HEK293 (cell line): ENCODE measurements around the gene ECE1.

Experiments used
- CTCF ChIP-seq: fragments of 450-650 bp; formaldehyde crosslinking; IDR thresholded peaks from 2 replicates; pipeline ENCODE4 v1.5.1; 2016; ENCODE audit warnings: missing biosample characterization, missing genetic modification characterization
- REST ChIP-seq: fragments of 450-650 bp; formaldehyde crosslinking; IDR thresholded peaks from 2 replicates; pipeline ENCODE4 v1.5.1; 2016; ENCODE audit warnings: missing biosample characterization, missing genetic modification characterization
- SP2 ChIP-seq: fragments of 450-650 bp; formaldehyde crosslinking; IDR thresholded peaks from 2 replicates; pipeline ENCODE4 v1.5.1; 2016; ENCODE audit warnings: missing biosample characterization, missing genetic modification characterization
- TRIM28 ChIP-seq: IDR thresholded peaks from 2 replicates; pipeline ENCODE4 v1.6.1; 2011; ENCODE audit warnings: low read length, control low read depth, borderline replicate concordance
- YY1 ChIP-seq: fragments of 450-650 bp; formaldehyde crosslinking; IDR thresholded peaks from 2 replicates; pipeline ENCODE4 v1.5.1; 2018; ENCODE audit warnings: missing biosample characterization, missing genetic modification characterization
- ZFP41 ChIP-seq: fragments of 450-650 bp; formaldehyde crosslinking; IDR thresholded peaks from 2 replicates; pipeline ENCODE4 v1.5.1; 2016; ENCODE audit warnings: missing biosample characterization, missing genetic modification characterization, borderline replicate concordance
- ZNF24 ChIP-seq: fragments of 450-650 bp; formaldehyde crosslinking; IDR thresholded peaks from 2 replicates; pipeline ENCODE4 v1.5.1; 2016; ENCODE audit warnings: missing biosample characterization, missing genetic modification characterization
- ZNF416 ChIP-seq: fragments of 450-650 bp; formaldehyde crosslinking; IDR thresholded peaks from 2 replicates; pipeline ENCODE4 v1.5.1; 2016; ENCODE audit warnings: missing biosample characterization, missing genetic modification characterization

- no peak for TF ChIP-seq CTCF (tag by site-specific recombination)
- TF ChIP-seq TRIM28, result peak; percentile 77; the same call in 1 of the 2 replicates
- no peak for TF ChIP-seq ZNF416 (tag by site-specific recombination)
- no peak for TF ChIP-seq YY1 (tag by site-specific recombination)
- no peak for TF ChIP-seq ZFP41 (tag by site-specific recombination)
- TF ChIP-seq REST (tag by site-specific recombination), result no peak
- no peak for TF ChIP-seq ZNF24
- TF ChIP-seq SP2 (tag by site-specific recombination), result peak; percentile 52; the same call in 1 of the 2 replicates
Measured at GRCh38 chr1:21324368-21325141, 34.3 kb upstream of the ECE1 start.
